DOHH2 (cell line): Measurements from ENCODE around the gene SLC17A5.

ENCODE experiments used
- H3F3A ChIP-seq: fragments of 200-600 bp; sonication (generic), shearing (Covaris generic); 2 replicates; pipeline ENCODE4 v1.6.0; 2016; ENCODE audit warnings: antibody characterized with exemption, mild to moderate bottlenecking; ENCODE audit not compliant: control insufficient read depth, insufficient read depth
- H3K27ac ChIP-seq: fragments of 200-600 bp; sonication (generic); 2 replicates; pipeline ENCODE4 v1.5.1; 2014; ENCODE audit warnings: low read depth, mild to moderate bottlenecking, low read length, moderate library complexity
- H3K27me3 ChIP-seq: fragments of 200-600 bp; sonication (generic); 2 replicates; pipeline ENCODE4 v1.6.1; 2014; ENCODE audit warnings: mild to moderate bottlenecking, low read length, mixed read lengths; ENCODE audit not compliant: control insufficient read depth
- H3K36me3 ChIP-seq: fragments of 200-600 bp; sonication (generic); 2 replicates; pipeline ENCODE4 v1.6.1; 2014; ENCODE audit warnings: mild to moderate bottlenecking, low read length, moderate library complexity, mixed read lengths; ENCODE audit not compliant: control insufficient read depth
- H3K4me1 ChIP-seq: fragments of 200-600 bp; sonication (generic); 2 replicates; pipeline ENCODE4 v1.6.1; 2014; ENCODE audit warnings: mild to moderate bottlenecking, low read length, mixed read lengths; ENCODE audit not compliant: control insufficient read depth
- H3K4me2 ChIP-seq: fragments of 200-600 bp; sonication (generic); 2 replicates; pipeline ENCODE4 v1.6.0; 2014; ENCODE audit warnings: mild to moderate bottlenecking, low read length, moderate library complexity
- H3K4me3 ChIP-seq: fragments of 200-600 bp; sonication (generic); 2 replicates; pipeline ENCODE4 v1.5.1; 2014; ENCODE audit warnings: mild to moderate bottlenecking, low read length, mixed read lengths
- H3K79me2 ChIP-seq: fragments of 200-600 bp; sonication (generic); 2 replicates; pipeline ENCODE4 v1.6.1; 2014; ENCODE audit warnings: mild to moderate bottlenecking, low read length, mixed read lengths; ENCODE audit not compliant: control insufficient read depth
- H3K9me2 ChIP-seq: fragments of 200-600 bp; sonication (generic); replicated peaks from 2 replicates; pipeline ENCODE4 v1.6.1; 2014; ENCODE audit warnings: mild to moderate bottlenecking, low read length, mixed read lengths; ENCODE audit not compliant: control insufficient read depth
- H3K9me3 ChIP-seq: fragments of 200-600 bp; sonication (generic); 2 replicates; pipeline ENCODE4 v1.6.1; 2014; ENCODE audit warnings: antibody characterized with exemption, low read length, mixed read lengths; ENCODE audit not compliant: control insufficient read depth, insufficient read depth
- H4K20me1 ChIP-seq: fragments of 200-600 bp; sonication (generic); 2 replicates; pipeline ENCODE4 v1.6.0; 2014; ENCODE audit warnings: low read depth, mild to moderate bottlenecking, antibody characterized with exemption, low read length, moderate library complexity; ENCODE audit not compliant: control insufficient read depth, insufficient read depth
- EZH2phosphoT487 ChIP-seq: fragments of 200-600 bp; sonication (generic); IDR thresholded peaks from 2 replicates; pipeline ENCODE4 v1.6.1; 2017; ENCODE audit warnings: borderline replicate concordance, mild to moderate bottlenecking, antibody characterized with exemption, low read length, moderate library complexity, mixed read lengths
- TF ChIP-seq, protein P1 (sequence below): fragments of 200-600 bp; sonication (generic); IDR thresholded peaks from one replicate; pipeline ENCODE4 v1.5.1; 2014; ENCODE audit warnings: antibody characterized with exemption, mild to moderate bottlenecking, low read depth, low read length; ENCODE audit not compliant: poor library complexity, severe bottlenecking

Gene SLC17A5

DNA sequence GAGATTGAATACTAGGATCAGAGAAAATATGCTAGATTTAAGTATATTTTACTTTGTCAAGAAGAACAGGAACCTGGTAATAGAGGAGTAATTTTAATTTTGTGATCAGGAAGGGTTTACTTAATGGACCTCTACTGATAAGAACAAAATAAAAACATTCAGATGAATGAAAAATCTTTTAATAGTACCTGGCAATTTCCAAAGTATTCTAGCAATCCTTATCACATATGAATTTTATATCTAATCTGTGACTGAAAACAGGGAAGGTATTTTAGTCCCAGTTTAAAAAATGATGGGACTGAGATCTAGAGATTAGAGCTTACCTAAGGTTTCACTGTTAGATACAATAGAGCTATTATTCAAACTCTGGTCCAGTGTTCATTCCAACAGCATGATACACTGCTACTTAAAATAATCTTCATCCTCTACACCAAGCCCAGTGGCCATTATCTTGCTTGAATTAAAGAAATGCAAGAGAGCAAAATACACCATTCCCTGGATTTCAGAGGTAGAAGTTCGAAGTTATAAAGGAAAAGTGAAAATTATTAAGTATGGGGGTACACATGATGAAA is 13.5 kb downstream of the SLC17A5 start:
- Histone ChIP-seq H3K79me2 (no peaks in the 10 kb centered on the region), H3K9me3 (no peaks in the 10 kb centered on the region), H3K36me3 (peaks cover 14% of the 10 kb centered on the region), H3F3A (peaks cover 4% of the 10 kb centered on the region; the same call in 1 of the 2 replicates), H3K9me2 (no peaks in the 10 kb centered on the region), H4K20me1 (no peaks in the 10 kb centered on the region), H3K4me2 (no peak overlapping the region), H3K27ac (no peak overlapping the region), H3K4me3 (no peak overlapping the region), H3K27me3 (no peaks in the 10 kb centered on the region), H3K4me1 (peaks cover 5% of the 10 kb centered on the region; the same call in 1 of the 2 replicates)
- TF ChIP-seq, protein P1, sequence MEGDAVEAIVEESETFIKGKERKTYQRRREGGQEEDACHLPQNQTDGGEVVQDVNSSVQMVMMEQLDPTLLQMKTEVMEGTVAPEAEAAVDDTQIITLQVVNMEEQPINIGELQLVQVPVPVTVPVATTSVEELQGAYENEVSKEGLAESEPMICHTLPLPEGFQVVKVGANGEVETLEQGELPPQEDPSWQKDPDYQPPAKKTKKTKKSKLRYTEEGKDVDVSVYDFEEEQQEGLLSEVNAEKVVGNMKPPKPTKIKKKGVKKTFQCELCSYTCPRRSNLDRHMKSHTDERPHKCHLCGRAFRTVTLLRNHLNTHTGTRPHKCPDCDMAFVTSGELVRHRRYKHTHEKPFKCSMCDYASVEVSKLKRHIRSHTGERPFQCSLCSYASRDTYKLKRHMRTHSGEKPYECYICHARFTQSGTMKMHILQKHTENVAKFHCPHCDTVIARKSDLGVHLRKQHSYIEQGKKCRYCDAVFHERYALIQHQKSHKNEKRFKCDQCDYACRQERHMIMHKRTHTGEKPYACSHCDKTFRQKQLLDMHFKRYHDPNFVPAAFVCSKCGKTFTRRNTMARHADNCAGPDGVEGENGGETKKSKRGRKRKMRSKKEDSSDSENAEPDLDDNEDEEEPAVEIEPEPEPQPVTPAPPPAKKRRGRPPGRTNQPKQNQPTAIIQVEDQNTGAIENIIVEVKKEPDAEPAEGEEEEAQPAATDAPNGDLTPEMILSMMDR = no peak
- no peak for TF ChIP-seq EZH2phosphoT487

DNA sequence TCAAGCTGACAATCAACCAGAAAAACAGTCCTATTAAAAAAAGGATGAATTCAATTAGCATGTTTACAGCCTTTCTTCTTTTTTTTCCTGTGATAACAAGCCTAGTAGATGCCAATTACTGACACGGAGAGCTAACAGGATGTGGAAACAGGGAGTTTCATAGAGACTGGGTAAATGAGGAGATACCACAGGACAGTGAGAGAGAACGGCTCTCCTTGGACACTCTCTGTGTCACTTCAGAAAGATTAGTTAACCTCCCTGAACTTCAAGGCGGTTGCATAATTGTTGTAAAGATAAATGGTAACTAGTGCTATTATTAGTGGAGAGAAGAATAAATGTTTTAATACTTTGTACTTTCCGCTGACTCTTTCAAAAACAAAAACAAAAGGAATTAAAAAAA is 14.8 kb downstream of the SLC17A5 start:
- no peak overlapping the region for H3K4me2 ChIP-seq
- no peak overlapping the region for H3K27ac ChIP-seq
- no peak for TF ChIP-seq EZH2phosphoT487
- TF ChIP-seq, protein P1 = no peak

DNA sequence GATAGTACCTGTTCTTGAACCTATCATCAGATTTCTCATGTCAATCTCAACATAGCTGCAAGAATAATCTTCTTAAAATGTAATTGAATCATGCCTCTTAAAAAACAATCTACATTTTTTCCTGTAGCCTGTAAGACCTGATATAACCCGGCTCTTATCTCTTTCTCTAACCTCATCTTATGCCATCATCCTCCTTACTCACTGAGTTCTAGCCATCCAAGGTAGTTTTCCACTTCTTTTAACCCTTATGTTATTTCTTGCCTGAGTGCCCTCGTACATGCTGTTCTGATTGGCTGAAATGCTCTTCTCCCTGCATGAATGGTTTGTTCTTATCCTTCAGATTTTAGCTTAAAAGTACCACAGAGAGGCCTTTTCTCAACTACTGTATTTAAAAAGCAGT is 16.4 kb downstream of the SLC17A5 start:
- Histone ChIP-seq H4K20me1 (no peaks in the 10 kb centered on the region), H3K9me3 (no peaks in the 10 kb centered on the region), H3K79me2 (no peaks in the 10 kb centered on the region), H3K9me2 (no peaks in the 10 kb centered on the region), H3K4me2 (no peak overlapping the region), H3K27me3 (no peaks in the 10 kb centered on the region), H3K4me3 (no peak overlapping the region), H3K27ac (no peak overlapping the region), H3K4me1 (no peaks in the 10 kb centered on the region), H3K36me3 (peaks cover 18% of the 10 kb centered on the region), H3F3A (no peaks in the 10 kb centered on the region; the same call in 1 of the 2 replicates)
- no peak for TF ChIP-seq EZH2phosphoT487
- TF ChIP-seq, protein P1 = no peak

More for the DNA sequence above, 14.8 kb downstream of the SLC17A5 start:
- no peaks in the 10 kb centered on the region for H3K9me3 ChIP-seq
- H3K79me2 ChIP-seq = no peaks in the 10 kb centered on the region
- no peaks in the 10 kb centered on the region for H3K9me2 ChIP-seq
- no peaks in the 10 kb centered on the region for H3K4me1 ChIP-seq
- no peaks in the 10 kb centered on the region for H3K27me3 ChIP-seq
- no peaks in the 10 kb centered on the region for H4K20me1 ChIP-seq
- H3F3A ChIP-seq = no peaks in the 10 kb centered on the region; the same call in 1 of the 2 replicates
- no peak overlapping the region for H3K4me3 ChIP-seq
- H3K36me3 ChIP-seq = peaks cover 14% of the 10 kb centered on the region
